Measurements from ENCODE around the gene GPR152.

DNA sequence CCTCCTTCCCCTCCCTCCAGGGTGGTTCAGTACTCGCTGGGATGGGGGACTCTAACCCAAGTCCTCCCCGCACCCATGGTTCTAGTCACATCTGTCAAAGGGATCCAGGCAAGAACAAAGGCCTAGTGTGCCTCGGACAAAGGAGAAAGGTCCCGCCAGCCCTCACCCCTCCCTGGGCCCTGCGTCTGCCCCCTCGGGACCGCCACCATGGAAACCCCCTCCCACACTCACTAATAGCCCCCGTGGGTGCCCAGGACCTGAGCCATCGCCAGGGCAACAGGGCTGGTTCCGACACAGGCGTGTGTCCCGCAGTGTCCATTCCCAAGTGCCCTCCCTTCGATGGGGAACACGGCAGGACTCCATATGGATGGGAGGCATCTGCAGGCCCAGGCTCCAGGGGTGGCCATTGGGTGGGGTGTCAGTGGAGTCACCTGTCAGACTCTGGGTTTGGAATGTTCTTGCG lies 42.1 kb downstream of the GPR152 start:
- TF ChIP-seq CTCF (IDR thresholded peaks at IDR 0.05; ENCODE audit: low read length) (no peak), EZH2phosphoT487 (IDR thresholded peaks at IDR 0.05; ENCODE audit: low read length) (no peak)
